Measurements from ENCODE around the gene CPED1.

Gene CPED1

DNA sequence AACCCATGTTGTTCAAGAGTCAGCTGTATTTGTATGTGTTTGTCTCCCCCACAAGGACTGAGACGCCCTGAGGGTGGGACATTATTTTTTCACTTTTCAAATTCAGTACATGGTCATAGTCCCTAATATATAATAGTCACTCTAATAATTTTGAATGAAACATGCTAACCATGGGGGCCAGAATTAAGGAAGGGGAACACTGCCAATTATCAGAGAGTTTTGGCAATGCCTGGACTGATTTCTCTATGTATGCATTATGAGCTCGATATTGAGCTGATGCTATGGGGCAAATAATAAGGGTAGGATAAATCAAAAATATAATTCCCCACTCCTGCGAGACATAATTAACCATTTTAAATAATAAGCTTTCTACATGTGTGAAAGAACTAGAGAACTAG lies 87.4 kb downstream of the CPED1 start:
- no peak for DNase-seq

- DNase-seq = no peak
Measured at GRCh38 chr7:121076350-121077164, 88.0 kb downstream of the CPED1 start.

DNA sequence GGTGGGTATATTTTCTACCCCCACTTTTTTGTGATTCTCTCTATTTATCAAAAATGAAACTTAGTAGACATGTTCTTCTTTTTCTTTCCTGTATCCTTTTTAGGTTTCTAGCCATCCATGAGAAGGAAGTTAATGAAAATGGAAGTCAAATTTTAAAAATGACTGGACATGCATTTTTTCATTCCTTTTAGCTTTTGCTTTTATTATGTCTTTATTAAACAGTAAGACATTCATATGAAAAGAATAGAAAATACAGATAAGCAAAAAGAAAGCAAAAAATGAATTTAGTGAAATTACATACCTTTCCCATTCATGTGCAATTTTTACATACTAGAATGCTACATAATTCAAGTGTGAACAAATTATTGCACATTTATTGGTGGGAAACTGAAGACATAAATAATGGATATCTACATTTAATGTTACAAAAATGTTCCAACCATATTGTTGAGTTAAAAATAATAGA lies 88.7 kb downstream of the CPED1 start:
- no peak for DNase-seq

GRCh38 chr7:121078701-121079227 lies 90.3 kb downstream of the CPED1 start:
- no peak for DNase-seq

DNA sequence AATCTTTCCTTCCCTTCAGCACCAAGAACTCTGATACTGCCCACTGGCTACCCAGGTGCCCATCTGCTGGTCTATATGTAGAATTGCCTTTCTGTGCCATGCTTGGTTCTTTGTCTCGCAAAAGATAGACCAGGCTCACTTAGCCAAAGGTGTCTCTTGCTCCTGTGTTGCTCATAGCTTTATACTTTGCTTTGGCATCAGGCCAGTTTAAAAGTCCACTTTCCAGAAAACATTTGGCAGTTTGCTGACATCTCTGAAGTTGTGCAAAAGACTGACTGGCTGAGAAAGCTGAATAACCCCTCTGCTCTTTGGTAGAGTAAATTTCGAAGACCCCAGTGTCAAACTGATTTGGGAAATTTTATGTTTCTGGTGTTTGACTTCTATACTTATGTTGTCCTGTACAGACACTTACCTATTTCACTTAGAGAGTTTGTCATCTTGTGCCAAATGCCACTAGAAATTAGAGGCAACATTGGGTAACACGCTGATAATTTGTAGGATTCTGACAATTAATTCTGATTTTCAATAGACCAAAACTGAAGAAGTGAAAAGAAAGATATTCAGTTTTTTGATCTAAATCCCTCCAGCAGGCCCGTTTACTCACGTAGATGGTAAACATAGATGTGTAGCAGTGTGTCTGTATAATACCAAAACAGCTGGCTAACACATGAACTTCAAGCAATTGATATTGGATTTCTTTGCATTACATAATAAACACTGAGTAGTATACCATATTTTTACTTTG lies 91.1 kb downstream of the CPED1 start:
- no peak for DNase-seq

DNA sequence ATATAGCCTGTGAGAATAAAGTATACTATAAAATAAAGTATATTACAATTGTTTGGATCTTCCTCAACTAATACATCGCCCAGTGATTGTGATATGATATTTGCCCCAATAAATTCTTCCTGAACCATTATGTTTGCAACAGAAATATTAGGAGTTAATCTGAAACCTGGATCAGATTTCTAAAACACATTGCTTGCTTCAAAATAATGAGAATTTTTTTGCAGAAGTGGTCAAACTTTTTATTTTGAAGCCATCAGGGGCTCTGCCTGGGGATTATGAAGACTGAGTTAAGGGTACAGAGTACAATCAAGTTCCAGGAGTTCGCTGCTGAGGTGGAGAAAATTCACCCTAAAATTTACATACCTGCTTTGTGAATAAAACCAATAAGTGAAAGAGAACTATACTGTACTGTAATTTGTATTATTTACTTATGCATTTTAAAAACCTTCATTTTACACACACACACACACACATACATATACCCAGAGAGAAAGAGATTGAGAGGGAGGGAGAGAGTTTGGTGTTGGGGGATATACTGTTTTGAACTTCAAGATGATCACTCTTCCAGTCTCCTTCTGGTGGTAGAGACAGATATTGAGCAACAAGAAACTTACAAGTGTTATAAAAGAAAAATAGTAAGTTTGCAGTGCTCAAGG lies 91.9 kb downstream of the CPED1 start:
- DNase-seq = no peak

DNA sequence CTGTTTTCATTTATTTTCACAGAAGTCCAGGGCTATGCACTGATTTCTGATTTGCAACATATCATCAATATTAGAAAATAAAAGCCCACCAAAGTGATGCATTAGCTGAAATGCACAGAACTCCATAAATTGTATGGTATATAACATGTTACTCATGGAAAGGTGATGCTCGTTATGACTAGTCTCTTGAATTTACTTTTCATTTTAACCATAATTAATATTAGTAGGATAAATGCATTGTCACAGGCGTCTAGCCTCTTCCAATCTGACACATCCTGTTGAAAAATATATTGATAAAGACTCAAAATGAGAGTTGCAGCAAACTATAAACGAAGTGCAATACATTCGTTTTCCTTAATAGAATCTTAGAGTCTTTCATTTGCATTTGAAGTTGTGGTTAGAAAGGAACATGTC lies 92.4 kb downstream of the CPED1 start:
- no peak for DNase-seq

GRCh38 chr7:121081327-121081936 lies 92.9 kb downstream of the CPED1 start:
- DNase-seq = no peak

- no peak for DNase-seq
Measured at GRCh38 chr7:121082400-121083101, 94.0 kb downstream of the CPED1 start.

- DNase-seq = no peak
Measured at GRCh38 chr7:121083138-121083789, 94.8 kb downstream of the CPED1 start.

- DNase-seq = no peak
Measured at GRCh38 chr7:121083790-121084251, 95.3 kb downstream of the CPED1 start.

- DNase-seq = no peak
Measured at GRCh38 chr7:121084256-121084655, 95.7 kb downstream of the CPED1 start.

DNA sequence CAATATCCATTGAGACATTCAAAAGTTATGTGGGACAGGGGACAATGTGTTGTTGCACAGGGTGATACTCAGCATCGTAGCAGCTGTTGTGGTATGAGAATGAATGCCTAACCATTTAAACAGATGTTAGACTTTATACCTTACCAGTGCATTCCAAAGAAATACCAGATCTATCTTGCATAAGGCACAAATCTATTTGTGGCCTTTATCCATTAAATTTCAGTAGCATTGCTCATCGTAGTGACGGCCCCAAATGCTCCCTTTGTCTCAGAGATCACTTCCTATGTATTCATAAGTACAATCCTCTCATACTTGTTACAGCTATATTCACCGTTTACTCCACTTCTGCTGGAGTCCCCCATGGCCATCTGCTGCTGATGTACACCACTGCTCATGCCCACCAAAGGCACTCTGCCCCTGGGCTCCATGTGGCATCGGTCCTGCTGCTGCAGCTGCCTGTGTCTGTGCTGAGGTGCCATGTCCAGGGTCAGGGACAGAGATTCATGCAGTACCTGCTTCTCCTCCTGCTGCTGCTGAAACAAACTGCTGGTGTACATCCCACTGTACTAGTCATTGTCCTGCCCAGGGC lies 96.3 kb downstream of the CPED1 start:
- no peak for DNase-seq

DNA sequence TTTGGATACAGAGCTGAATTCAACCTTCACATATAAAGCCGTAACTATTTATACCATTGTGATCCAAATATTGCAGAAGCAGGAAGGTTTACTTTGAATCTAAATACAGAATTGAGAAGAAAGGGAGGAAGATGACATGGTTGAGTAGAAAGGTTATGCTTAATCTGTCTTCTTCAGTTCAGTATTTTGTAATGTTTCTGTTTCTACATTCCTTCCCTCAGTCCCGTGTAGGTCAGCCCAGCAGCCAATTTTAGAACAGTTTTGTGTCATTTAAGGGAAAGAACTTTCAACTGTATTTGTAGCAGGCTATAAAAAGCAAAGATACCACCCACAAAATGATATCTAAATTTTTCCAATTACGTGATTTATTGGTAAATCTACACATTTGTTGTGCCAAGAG lies 97.4 kb downstream of the CPED1 start:
- no peak for DNase-seq

GRCh38 chr7:121088870-121089269 lies 100.4 kb downstream of the CPED1 start:
- DNase-seq = no peak

- DNase-seq = no peak
Measured at GRCh38 chr7:121094829-121095228, 106.3 kb downstream of the CPED1 start.

GRCh38 chr7:121097577-121097976 lies 109.1 kb downstream of the CPED1 start:
- DNase-seq = no peak

GRCh38 chr7:121099572-121099971 lies 111.1 kb downstream of the CPED1 start:
- no peak for DNase-seq

DNA sequence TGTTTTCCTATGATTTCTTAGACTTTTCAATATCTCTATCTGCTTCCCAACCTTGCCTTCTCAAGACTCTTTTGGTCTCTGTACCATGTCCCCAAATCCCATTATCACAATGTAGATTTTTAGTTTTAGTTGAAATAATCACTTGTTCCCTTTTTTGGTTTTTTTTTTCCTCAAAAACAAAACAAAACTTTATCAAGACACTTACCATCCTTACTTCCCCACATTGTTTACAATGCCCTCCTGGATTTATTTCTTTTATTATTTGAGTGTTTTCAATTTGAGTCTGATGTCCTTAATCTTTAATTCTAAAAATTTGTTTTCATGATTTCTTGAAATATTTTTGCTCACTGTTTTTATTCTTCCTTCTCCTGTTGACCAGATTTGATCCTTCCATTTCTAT lies 112.6 kb downstream of the CPED1 start:
- DNase-seq = no peak

DNA sequence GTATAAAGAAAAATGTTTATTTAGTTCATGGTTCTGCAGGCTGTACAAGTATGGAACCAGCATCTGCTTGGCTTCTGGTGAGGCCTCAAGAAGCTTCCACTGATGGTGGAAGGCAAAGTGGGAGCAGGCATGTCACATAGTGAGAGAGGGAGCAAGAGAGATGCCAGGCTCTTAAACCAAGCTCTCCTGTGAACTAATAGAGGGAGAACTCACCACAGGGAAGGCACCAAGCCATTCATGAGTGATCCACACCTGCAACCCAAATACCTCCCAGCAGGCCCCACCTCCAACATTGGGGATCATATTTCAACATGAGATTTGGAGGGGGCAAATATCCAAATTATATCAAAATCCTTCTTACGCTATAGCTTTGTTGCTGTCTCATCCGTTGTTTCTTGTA lies 113.1 kb downstream of the CPED1 start:
- no peak for DNase-seq

DNA sequence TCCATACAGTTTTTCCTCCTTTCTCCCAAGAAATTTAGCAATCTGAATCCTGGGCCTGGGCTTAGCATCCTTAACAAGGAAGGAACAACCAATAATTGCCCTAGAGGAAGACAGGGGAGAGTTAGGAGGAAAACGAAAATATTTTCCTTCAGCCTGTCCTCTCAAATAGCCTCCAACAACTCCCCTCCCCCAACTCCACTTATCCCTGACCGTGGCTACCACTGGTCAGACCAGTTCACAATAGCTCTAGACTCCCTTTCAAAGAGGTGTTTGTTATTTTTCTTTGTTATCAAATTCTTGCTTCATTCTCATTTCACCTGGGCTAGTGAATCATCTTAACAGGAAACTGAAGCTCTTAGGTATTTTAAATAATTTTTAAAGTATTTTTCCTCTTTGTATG lies 114.1 kb downstream of the CPED1 start:
- DNase-seq = no peak
